ENCODE results near the gene C17orf107.
"Not testable (repeated sequence)": the region's sequence is repeated elsewhere in the genome, so short reads cannot be mapped to it uniquely, and the experiment has no call there.

The C17orf107 gene

GRCh38 chr17:4900231-4901107 lies 1.1 kb downstream of the C17orf107 start:
- peak in 1 of 2 donors; percentile 12 for DNase-seq (ENCODE audit: low read depth in 1 of 2, low spot score in 1 of 2)

GRCh38 chr17:4901108-4901647 lies 1.8 kb downstream of the C17orf107 start:
- no peak for DNase-seq (ENCODE audit: low read depth in 1 of 2, low spot score in 1 of 2)

GRCh38 chr17:4901648-4902344 lies 2.5 kb downstream of the C17orf107 start:
- DNase-seq (ENCODE audit: low read depth in 1 of 2, low spot score in 1 of 2), result no peak

GRCh38 chr17:4902540-4902939 lies 3.2 kb downstream of the C17orf107 start:
- DNase-seq (ENCODE audit: low read depth in 1 of 2, low spot score in 1 of 2), result no peak

- peak; percentile 46 to 74 for DNase-seq (ENCODE audit: low read depth in 1 of 2, low spot score in 1 of 2)
Observed at GRCh38 chr17:4903051-4903818, 3.9 kb downstream of the C17orf107 start, which contains the start of gene CHRNE. Gene CHRNE (minus strand): TSS chr17:4903098. CDS start chr17:4903063, 35 bp downstream.

- DNase-seq (ENCODE audit: low read depth in 1 of 2, low spot score in 1 of 2), result not testable (repeated sequence)
Observed at GRCh38 chr17:4906642-4907041, 7.3 kb downstream of the C17orf107 start.

GRCh38 chr17:4908301-4908700 lies 9.0 kb downstream of the C17orf107 start:
- DNase-seq (ENCODE audit: low read depth in 1 of 2, low spot score in 1 of 2), result no peak

GRCh38 chr17:4908711-4909496 lies 9.6 kb downstream of the C17orf107 start:
- DNase-seq (ENCODE audit: low read depth in 1 of 2, low spot score in 1 of 2), result peak; percentile 31 to 57

GRCh38 chr17:4913994-4914393 lies 14.7 kb downstream of the C17orf107 start:
- no peak for DNase-seq (ENCODE audit: low read depth in 1 of 2, low spot score in 1 of 2)

- DNase-seq (ENCODE audit: low read depth in 1 of 2, low spot score in 1 of 2), result not testable (repeated sequence)
Observed at GRCh38 chr17:4914551-4914950, 15.2 kb downstream of the C17orf107 start.

GRCh38 chr17:4919511-4920047 lies 20.2 kb downstream of the C17orf107 start:
- DNase-seq (ENCODE audit: low read depth in 1 of 2, low spot score in 1 of 2), result no peak

- DNase-seq (ENCODE audit: low read depth in 1 of 2, low spot score in 1 of 2), result no peak
Observed at GRCh38 chr17:4920351-4921048, 21.2 kb downstream of the C17orf107 start.

- no peak for DNase-seq (ENCODE audit: low read depth in 1 of 2, low spot score in 1 of 2)
Observed at GRCh38 chr17:4921320-4921719, 22.0 kb downstream of the C17orf107 start.

GRCh38 chr17:4926577-4927335 lies 27.4 kb downstream of the C17orf107 start:
- not testable (repeated sequence) for DNase-seq (ENCODE audit: low read depth in 1 of 2, low spot score in 1 of 2)

GRCh38 chr17:4928881-4929280 lies 29.5 kb downstream of the C17orf107 start:
- DNase-seq (ENCODE audit: low read depth in 1 of 2, low spot score in 1 of 2), result no peak

- DNase-seq (ENCODE audit: low read depth in 1 of 2, low spot score in 1 of 2), result no peak
Observed at GRCh38 chr17:4931963-4932362, 32.6 kb downstream of the C17orf107 start, which contains the start of gene GP1BA. Gene GP1BA (plus strand): TSS chr17:4932277. CDS start chr17:4932605, 328 bp downstream.

- no peak for DNase-seq (ENCODE audit: low read depth in 1 of 2, low spot score in 1 of 2)
Observed at GRCh38 chr17:4932756-4933155, 33.4 kb downstream of the C17orf107 start.

GRCh38 chr17:4933646-4934045 lies 34.3 kb downstream of the C17orf107 start:
- DNase-seq (ENCODE audit: low read depth in 1 of 2, low spot score in 1 of 2), result no peak
